Astrocyte (in vitro differentiated cells and primary cell): ENCODE measurements around the gene CXCL14. TPM values are rescaled to one million over a fixed set of nuclear protein-coding genes. Genes with fewer than 3 reads are reported as not detected.

Experiments used
- DNase-seq: peaks from one replicate; pipeline ENCODE4 v3.0.0-alpha.2; 2010; ENCODE audit warnings: low read depth
- FAIRE-seq: peaks from 2 replicates; lab custom pipeline; 2011; peaks lifted over from hg19 to GRCh38; lab: Jason Lieb, UNC
- H2AFZ ChIP-seq: 2 replicates; pipeline ENCODE4 v1.6.0; 2012; ENCODE audit warnings: low read depth, low read length, inconsistent platforms
- H3K27ac ChIP-seq: 2 replicates; pipeline ENCODE4 v1.5.1; 2011; ENCODE audit warnings: low read depth, low read length, inconsistent platforms
- H3K27me3 ChIP-seq: 2 replicates; pipeline ENCODE4 v1.6.0; 2011; ENCODE audit warnings: low read length, inconsistent platforms; ENCODE audit not compliant: insufficient read depth
- H3K36me3 ChIP-seq: 2 replicates; pipeline ENCODE4 v1.5.1; 2011; ENCODE audit warnings: low read length, inconsistent platforms; ENCODE audit not compliant: insufficient read depth
- H3K4me1 ChIP-seq: 2 replicates; pipeline ENCODE4 v1.5.1; 2011; ENCODE audit warnings: low read length, inconsistent platforms; ENCODE audit not compliant: insufficient read depth
- H3K4me2 ChIP-seq: 2 replicates; pipeline ENCODE4 v1.6.0; 2012; ENCODE audit warnings: low read length, inconsistent platforms
- H3K4me3 ChIP-seq: 2 replicates; pipeline ENCODE4 v1.5.1; 2011; ENCODE audit warnings: low read depth, mild to moderate bottlenecking, low read length, inconsistent platforms; ENCODE audit not compliant: insufficient read depth
- H3K79me2 ChIP-seq: 2 replicates; pipeline ENCODE4 v1.6.0; 2012; ENCODE audit warnings: mild to moderate bottlenecking, low read length, inconsistent platforms; ENCODE audit not compliant: insufficient read depth
- H3K9ac ChIP-seq: 2 replicates; pipeline ENCODE4 v1.6.0; 2012; ENCODE audit warnings: mild to moderate bottlenecking, low read length, inconsistent platforms
- H3K9me3 ChIP-seq: 2 replicates; pipeline ENCODE4 v1.5.1; 2012; ENCODE audit warnings: low read depth, mild to moderate bottlenecking, low read length, inconsistent platforms; ENCODE audit not compliant: insufficient read depth
- H4K20me1 ChIP-seq: 2 replicates; pipeline ENCODE4 v1.6.0; 2012; ENCODE audit warnings: low read length, inconsistent platforms; ENCODE audit not compliant: insufficient read depth
- H3K27ac Mint-ChIP-seq: one replicate; pipeline ENCODE4 v1.8.0; 2021; ENCODE audit warnings: mild to moderate bottlenecking, mixed read lengths; ENCODE audit not compliant: unreplicated experiment
- H3K27me3 Mint-ChIP-seq: one replicate; pipeline ENCODE4 v1.8.0; 2021; ENCODE audit warnings: low read depth, mixed read lengths; ENCODE audit not compliant: unreplicated experiment
- H3K36me3 Mint-ChIP-seq: one replicate; pipeline ENCODE4 v1.8.0; 2021; ENCODE audit warnings: low read depth, mixed read lengths; ENCODE audit not compliant: unreplicated experiment
- H3K4me1 Mint-ChIP-seq: one replicate; pipeline ENCODE4 v1.8.0; 2021; ENCODE audit warnings: low read depth, mixed read lengths; ENCODE audit not compliant: unreplicated experiment
- H3K4me3 Mint-ChIP-seq: one replicate; pipeline ENCODE4 v1.8.0; 2021; ENCODE audit warnings: mild to moderate bottlenecking, moderate library complexity, mixed read lengths; ENCODE audit not compliant: unreplicated experiment
- H3K9me3 Mint-ChIP-seq: one replicate; pipeline ENCODE4 v1.8.0; 2021; ENCODE audit warnings: mild to moderate bottlenecking, mixed read lengths; ENCODE audit not compliant: unreplicated experiment
- EZH2 ChIP-seq: IDR thresholded peaks from 2 replicates; pipeline ENCODE4 v1.6.1; 2012; ENCODE audit warnings: mild to moderate bottlenecking, low read length, inconsistent platforms; ENCODE audit not compliant: insufficient read depth
- total RNA-seq: library from RNA; stranded (reverse); gene quantifications from 2 replicates; pipeline ENCODE4 v1.2.1, GENCODE V29; 2021
- TF ChIP-seq, protein P1 (sequence below): IDR thresholded peaks from 2 replicates; pipeline ENCODE4 v1.5.1; 2011; ENCODE audit warnings: low read depth, mild to moderate bottlenecking, inconsistent platforms, low read length, moderate library complexity; ENCODE audit not compliant: insufficient read depth

CXCL14 gene
- total RNA-seq, 1 donor from 2014 or later, result 1.0 TPM

DNA sequence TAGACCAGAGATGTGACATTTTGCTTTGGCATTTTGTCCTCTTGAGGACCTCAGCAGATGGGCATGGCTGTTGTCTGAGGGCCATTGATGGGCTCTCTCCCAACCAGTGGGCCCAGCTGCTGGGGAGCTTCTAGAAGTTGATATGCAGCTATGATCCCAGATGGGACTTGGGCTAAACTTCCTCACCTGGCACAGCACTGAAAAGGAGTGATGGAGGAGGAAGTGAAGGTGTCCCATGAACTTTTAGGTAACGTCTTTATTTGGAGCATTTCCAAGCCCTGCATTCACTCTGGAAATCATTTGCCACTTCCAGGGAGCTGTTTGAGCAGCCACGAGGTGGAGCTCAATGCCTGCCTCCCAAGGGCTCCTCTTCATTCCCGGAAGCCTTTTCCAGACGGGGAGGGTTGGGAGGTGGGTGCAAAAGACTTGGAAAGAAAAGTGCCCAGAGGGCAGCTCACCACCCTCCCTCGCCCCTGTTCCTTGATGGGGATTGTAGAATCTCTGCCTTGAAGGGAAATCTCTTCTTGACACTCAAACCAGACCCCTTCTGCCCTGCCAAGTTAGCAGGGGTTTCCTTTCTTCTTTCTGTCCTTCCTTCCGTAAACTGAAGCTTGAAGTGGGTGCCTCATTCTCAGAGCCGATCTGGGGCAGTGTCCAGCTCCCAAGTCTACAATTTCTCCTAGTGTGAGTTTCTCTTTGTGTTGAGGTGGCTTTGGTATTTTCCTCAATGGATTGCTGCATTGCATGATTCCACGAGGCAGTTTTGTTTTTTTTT, 24.9 kb downstream of the CXCL14 start:
- peaks cover 3% of the 10 kb centered on the region for H3K9me3 ChIP-seq
- DNase-seq (peak; percentile 12), FAIRE-seq (no peak)
- no peaks in the 10 kb centered on the region for H3K79me2 ChIP-seq
- H3K9ac ChIP-seq, result no peak overlapping the region
- Mint-ChIP-seq H3K4me1 (no peaks in the 10 kb centered on the region), H3K9me3 (peaks cover 4% of the 10 kb centered on the region), H3K36me3 (no peaks in the 10 kb centered on the region), H3K4me3 (no peak overlapping the region), H3K27ac (no peak overlapping the region), H3K27me3 (peaks cover 77% of the 10 kb centered on the region)
- H3K27ac ChIP-seq, result no peak overlapping the region
- TF ChIP-seq, protein P1, sequence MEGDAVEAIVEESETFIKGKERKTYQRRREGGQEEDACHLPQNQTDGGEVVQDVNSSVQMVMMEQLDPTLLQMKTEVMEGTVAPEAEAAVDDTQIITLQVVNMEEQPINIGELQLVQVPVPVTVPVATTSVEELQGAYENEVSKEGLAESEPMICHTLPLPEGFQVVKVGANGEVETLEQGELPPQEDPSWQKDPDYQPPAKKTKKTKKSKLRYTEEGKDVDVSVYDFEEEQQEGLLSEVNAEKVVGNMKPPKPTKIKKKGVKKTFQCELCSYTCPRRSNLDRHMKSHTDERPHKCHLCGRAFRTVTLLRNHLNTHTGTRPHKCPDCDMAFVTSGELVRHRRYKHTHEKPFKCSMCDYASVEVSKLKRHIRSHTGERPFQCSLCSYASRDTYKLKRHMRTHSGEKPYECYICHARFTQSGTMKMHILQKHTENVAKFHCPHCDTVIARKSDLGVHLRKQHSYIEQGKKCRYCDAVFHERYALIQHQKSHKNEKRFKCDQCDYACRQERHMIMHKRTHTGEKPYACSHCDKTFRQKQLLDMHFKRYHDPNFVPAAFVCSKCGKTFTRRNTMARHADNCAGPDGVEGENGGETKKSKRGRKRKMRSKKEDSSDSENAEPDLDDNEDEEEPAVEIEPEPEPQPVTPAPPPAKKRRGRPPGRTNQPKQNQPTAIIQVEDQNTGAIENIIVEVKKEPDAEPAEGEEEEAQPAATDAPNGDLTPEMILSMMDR, result peak; percentile 26
- TF ChIP-seq EZH2, result no peak
- H2AFZ ChIP-seq, result peak overlapping the region; percentile 24
- H3K36me3 ChIP-seq, result no peaks in the 10 kb centered on the region
- peak overlapping the region; percentile 34 for H3K4me2 ChIP-seq
- no peak overlapping the region for H3K4me3 ChIP-seq
- H4K20me1 ChIP-seq, result peaks cover 4% of the 10 kb centered on the region
- H3K4me1 ChIP-seq, result no peaks in the 10 kb centered on the region
- H3K27me3 ChIP-seq, result peaks cover 43% of the 10 kb centered on the region

DNA sequence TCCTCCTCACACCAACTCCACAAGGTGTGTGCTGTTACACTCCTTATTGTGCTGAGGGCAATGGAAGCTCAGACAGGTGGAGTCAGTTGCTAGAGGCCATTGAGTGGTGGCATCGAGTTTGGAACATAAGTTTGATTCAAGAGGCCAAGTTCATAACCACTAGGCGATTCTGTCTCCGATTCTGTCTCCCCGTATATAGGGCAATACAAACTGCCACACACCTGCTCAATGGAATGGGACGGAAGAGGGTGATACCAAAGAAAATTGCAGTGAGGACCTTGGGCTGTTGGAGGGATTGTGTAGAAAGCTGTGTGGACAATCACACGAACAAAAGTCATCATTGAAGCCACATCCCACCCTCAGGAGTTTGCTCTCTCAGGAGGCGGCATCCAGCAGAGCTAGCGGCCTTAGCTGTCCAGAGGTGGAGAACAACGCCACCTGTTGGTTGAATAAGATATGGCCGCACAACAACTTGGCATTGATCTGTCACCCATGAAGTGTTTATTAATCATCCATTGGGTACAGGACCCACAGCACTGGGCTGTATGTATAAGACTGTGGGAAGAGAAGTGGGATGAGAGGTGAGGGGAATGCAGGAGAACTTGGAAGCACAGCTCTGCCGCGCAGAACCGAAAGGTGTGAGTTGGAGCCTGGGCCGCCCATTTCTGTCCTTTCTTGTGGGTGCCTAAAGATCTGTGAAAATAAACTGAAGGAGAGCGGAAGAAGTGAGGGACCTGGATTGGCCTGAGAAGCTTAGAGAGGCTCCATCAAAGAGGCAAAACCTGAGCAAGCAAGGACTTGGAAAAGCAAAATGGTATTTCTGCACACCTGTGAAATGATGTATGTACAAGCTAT, 27.0 kb downstream of the CXCL14 start:
- no peaks in the 10 kb centered on the region for H3K36me3 Mint-ChIP-seq
- no peak overlapping the region for H3K27ac ChIP-seq
- TF ChIP-seq, protein P1, result peak; percentile 90
- TF ChIP-seq EZH2, result no peak
- no peaks in the 10 kb centered on the region for H3K4me1 Mint-ChIP-seq
- H3K27me3 ChIP-seq, result peaks cover 47% of the 10 kb centered on the region
- H3K79me2 ChIP-seq, result no peaks in the 10 kb centered on the region
- H3K9me3 ChIP-seq, result peaks cover 3% of the 10 kb centered on the region
- no peaks in the 10 kb centered on the region for H3K36me3 ChIP-seq
- H3K4me2 ChIP-seq, result no peak overlapping the region
- H3K27ac Mint-ChIP-seq, result no peak overlapping the region
- H3K4me1 ChIP-seq, result no peaks in the 10 kb centered on the region
- H3K4me3 Mint-ChIP-seq, result no peak overlapping the region
- FAIRE-seq (no peak), DNase-seq (peak; percentile 42)
- H4K20me1 ChIP-seq, result peaks cover 4% of the 10 kb centered on the region
- no peak overlapping the region for H3K4me3 ChIP-seq
- no peak overlapping the region for H3K9ac ChIP-seq
- H3K27me3 Mint-ChIP-seq, result peaks cover 83% of the 10 kb centered on the region
- peaks cover 4% of the 10 kb centered on the region for H3K9me3 Mint-ChIP-seq
- H2AFZ ChIP-seq, result no peak overlapping the region
